G401.6 (cell line): ENCODE results near the gene IL2RA.
"Not testable (repeated sequence)": the region's sequence is repeated elsewhere in the genome, so short reads cannot be mapped to it uniquely, and the experiment has no call there.

Experiments used
- FAIRE-seq: peaks from 2 replicates; lab custom pipeline; 2012; peaks lifted over from hg19 to GRCh38; lab: Jason Lieb, UNC

The IL2RA gene

DNA sequence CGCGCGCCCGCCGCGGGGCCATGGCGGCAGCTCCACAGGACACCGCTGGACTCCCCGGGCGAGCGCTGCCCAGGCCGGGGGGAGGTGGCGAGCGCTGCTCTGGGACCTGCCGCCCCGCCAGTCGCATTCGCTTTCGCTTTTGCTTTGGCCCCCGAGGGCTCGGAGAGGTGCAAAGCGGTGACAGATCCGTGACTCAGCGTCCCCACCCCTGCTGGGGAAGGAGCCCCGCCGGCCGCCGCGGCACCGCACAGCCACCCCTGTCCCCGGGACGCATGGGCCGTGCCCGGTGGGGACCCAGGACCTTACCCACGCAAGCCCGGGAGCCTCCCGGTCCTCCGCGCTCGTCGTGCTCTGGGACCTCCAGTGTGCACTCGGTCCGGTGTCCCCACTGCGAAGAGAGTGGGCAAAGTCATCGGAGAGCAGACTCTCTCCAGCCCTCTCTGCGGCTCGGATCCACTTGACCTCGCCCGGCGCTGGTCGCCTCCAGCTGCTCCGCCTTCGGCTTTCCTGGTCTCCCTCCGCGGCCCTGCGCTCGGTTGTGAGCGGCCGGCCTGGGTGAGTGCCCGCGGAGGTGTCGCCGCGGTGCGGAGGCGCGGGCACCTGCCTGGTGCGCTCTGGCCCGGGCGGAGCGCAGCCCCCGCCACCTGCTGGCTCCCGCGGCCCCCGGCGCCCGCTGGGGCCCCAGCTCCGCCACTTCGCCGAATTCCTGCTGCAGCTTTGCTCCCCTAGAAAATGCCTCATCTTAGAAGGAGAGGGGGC lies 84.5 kb downstream of the IL2RA start, which contains the start of gene IL15RA:
Gene IL15RA, minus strand, starts transcription at position 73 of the 759 bp plus-strand sequence. Its CDS starts 51 bp downstream, at position 22.
- FAIRE-seq, result no peak

DNA sequence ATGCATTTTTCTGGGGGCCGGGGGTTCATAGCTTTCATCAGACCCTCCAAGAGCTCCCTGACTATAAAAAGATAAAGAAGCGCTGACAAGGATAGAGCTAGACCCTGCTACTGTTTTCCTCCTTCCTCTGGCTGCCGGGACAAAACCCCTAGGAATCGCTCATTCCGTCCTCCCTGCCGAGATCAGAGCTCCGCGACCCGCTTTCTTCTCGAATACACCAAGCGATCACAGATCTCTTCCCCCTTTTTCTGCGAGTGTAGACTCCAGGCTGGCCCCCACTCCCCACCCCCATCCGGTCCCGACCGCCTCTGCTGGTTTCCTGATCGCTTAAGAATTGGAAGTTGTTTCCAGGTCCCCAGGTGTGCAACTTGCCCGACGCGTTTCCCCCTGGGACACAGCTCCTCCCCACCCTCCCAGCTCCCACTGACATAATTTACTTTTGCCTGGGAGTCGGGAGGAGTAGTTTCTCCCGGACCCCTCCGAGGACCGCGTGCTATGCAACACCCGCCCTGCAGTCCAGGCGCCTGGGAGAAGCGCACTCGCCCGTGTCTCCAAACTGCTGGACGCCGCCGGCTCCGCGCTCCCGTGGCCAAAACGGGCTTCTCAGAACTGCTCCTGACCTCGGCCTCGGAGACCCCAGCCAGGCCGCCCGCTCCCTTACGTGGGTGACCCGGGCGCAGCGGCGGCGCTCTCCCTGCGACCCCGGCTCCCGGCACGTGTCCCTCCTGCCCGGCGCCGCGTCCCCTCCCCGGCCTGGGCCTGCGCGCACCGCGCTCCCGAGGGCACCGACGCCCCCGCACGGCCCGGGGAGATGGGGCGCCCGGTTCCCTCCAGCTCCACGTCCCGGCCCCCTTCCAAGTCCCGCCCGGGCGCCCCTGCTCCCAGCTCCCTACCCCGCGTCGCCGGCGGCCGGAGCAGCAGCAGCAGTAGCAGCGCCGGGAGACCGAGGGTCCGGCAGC lies 85.4 kb downstream of the IL2RA start:
- no peak for FAIRE-seq

DNA sequence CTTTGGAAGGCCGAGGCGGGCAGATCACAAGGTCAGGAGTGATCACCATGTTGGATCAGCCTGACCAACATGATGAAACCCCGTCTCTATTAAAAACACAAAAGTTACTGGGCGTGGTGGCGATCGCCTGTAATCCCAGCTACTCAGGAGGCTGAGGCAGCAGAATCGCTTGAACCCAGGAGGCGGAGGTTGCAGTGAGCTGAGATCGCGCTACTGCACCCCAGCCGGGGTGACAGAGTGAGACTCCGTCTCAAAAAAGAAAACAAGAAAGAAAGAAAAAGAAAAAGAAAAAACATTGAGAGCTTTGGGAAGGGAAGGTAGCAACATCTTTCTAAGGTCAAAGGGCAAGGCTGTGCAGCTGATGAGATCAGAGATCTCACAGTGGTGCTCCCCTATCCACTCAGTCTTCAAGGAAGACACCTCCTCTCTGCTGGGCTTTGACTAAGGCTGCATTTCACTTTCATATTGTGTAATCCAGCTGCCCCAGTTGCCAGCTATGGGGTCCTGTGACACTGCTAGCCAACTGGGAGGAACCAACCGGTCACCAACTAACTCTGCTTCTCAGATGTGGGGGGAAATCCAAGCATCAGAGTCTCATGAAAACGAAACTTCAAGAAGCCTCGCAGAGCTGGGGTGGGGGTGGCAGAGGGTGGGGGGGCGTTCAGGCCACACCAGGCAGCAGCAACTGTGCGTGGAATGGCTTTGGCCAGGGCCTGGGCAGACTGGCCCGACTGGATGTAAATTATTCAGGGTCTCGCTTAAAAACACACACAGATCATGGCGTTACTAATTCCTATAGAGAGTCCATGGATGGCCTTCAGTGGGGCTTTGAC lies 86.3 kb downstream of the IL2RA start:
- FAIRE-seq, result no peak

DNA sequence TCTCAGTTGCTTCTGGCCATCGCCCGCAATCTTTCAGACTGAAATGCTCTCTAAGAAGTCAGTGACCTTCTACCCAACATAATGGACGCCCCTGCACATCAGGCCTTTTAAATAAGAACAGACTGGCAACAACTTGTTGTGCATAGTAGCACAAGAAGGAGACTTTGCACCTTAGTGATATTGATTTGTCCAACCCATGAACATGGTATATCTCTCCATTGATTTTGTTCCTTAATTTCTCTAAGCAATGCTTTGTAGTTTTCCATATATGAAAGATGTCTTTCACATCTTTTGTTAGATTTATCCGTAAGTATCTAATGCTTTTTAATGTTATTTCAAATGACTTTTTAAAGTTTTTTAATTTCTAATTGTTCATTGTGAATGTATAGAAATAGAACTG lies 89.1 kb downstream of the IL2RA start:
- FAIRE-seq, result no peak

DNA sequence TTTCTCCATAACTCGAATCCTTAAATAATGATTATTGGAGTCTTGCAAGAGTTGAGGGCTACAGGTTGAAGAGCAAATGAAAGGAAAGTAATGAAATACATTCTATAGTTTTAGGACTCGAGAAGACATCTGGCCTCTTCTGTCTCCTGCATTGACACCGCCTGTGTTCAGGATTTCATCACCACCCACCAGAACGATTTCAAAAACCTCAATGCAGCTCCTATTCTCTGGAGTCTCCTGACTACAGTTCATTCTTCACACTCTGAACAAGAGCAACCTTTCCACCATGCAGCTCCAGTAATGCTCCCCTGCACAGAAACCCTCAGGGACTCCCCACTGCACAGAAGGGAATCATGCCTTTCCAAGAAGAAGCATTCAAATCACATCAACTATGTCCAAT lies 90.3 kb downstream of the IL2RA start:
- FAIRE-seq, result no peak

DNA sequence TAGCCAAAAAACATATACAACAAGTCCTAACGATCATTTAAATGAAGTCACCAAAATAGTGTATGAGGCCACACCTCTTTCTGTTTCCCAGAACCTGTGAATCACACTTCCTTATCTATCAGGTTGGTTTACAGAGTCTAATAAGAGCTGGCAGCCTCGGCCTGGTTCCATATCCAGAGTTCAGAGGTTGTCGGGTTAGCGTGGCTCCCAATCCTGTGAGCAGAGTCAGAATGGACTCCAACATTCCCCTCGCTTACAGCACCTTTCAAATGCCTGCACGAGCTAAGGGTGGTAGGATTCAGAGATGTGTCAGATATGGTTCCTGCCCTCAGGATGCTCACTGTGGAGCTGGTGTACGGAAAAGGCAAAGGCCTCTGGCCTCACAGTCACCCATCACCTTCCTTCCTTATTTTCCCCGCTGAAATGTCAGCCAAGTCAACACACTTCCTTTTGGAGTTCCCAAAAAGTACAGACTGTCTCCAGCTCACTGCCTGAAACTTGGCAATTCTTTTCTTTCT lies 90.8 kb downstream of the IL2RA start:
- FAIRE-seq, result no peak

DNA sequence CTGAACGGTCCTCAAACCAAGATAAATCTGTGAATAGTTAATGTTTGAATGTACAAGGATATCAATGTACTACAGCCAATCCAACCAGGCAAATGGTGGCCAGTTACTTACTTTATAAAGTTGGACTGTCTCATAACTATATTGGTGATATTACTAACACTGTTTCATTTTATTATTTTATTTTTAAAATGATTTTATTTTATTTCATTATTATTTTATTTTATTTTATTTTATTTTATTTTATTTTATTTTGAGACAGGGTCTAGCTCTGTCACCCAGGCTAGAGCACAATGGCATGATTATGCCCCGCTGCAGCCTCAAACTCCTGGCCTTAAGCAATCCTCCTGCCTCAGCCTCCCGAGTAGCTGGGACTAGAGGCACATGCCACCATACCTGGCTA lies 91.6 kb downstream of the IL2RA start:
- FAIRE-seq, result no peak

DNA sequence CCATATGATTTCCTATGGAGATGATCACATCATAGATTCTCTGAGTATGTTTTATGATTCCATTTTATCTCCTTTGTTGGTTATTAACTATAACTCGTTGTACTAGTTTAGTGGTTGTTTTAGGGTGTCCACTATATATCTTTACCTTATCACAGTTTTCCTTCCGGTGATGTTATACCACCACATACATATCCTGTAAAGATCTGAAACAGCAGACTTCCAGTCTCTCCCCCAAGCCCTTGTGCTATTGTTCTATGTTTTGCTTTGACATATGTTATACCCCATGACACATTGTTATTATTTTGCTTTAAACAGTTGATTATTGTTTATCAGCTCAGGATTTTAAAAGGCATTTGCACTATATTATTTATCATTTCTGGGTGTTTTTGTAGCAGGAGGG lies 92.1 kb downstream of the IL2RA start:
- FAIRE-seq, result no peak

DNA sequence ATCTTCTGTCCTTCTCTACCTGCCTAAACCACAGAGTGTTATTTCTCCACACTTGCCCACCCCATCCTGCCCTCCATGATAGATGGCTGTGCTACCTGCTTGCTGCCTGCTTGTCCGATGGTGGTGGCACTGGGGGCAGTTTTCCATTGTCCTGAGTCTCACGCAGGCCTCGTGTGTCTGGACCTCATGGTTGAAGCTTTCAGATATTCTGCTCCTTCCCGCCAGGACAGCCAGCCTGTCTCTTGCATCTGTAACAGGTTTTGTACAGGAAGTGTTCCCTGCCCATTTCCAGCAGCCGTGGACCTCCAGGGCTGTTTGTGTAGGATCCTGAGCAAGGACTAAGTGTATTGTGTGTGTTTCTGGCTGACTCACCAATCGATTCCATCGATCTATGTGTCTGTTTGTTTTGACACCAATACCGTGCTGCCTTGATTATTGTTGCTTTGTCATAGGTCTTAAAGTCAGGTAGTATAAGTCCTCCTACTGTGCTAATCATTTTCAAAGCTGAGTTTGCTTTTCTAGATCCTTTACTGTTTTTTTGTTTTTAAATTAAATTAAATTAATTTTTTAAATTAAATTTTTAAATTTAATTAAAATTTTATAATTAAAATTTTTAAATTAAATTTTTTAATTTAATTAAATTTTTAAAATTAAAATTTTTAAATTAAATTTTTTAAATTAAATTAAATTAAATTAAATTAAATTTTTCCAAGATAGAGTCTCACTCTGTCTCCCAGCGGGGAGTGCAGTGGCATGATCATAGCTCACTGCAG lies 93.3 kb downstream of the IL2RA start:
- peak; percentile 92 for FAIRE-seq

DNA sequence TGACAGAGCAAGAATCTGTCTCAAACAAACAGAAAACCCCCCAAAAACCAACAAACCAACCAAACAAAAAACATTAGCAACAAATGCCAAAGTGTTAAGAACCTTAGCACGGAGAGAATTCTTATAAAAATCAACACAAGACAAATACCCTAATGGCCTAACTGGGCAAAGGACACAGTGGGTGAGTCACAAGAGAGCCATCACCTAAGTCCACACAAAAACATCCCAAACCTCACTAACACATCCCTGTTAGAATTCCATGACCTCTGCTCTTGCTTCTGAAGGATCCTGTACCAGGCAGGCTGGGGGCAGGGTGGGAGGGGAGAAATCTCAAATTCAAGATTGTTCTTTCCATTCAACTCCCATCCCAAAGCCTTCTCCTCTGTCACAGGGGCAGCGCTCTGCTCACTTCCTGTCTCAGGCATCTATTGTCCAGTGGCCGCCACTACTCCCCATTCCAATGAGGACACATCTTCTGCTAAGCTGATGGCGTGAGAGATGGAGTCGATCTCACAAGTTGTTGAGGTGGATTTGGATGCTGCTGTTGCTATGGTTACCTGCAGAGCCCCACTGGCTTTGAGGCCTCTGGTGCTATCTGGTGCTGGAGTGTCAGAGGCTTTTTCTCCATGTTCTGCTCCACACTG lies 94.0 kb downstream of the IL2RA start:
- FAIRE-seq, result no peak

DNA sequence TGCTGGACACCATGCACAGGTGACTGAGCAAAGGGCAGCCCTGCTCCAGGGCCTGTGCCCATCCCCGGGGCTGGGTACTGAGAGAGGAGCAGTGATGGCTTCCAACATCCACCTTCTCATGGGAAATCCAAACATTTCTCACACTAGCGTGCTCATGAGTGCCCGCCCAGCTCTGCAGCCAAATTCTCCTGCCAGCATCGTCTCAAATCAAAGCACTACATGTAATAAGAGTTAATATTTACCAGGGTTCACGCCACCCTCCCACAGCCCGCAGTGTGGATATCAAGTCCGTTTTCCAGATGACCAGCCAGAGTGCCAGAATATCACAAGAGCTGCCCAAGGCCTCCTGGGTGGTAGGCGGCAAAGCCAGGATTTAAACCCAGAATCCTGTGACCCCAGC lies 96.9 kb downstream of the IL2RA start:
- no peak for FAIRE-seq

DNA sequence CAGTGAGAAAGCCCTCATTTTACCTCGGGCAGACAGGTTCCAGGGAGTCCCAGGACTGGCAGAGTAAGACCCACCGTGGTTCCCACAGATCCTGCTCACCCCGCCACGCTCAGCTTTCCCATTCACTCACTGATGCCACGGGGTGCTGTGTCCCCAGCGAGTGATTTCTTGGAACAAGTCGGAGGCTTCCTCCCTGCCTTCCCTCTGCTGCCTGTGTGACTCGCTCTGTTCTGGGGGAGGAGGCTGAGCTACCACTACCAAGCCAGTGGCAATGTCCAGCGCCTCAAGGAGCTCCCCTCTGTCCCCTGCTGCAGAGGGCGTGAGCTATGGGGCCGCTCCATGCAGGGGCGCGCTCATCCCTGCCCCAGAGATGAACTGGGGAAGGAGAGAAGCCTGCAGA lies 97.4 kb downstream of the IL2RA start:
- no peak for FAIRE-seq

DNA sequence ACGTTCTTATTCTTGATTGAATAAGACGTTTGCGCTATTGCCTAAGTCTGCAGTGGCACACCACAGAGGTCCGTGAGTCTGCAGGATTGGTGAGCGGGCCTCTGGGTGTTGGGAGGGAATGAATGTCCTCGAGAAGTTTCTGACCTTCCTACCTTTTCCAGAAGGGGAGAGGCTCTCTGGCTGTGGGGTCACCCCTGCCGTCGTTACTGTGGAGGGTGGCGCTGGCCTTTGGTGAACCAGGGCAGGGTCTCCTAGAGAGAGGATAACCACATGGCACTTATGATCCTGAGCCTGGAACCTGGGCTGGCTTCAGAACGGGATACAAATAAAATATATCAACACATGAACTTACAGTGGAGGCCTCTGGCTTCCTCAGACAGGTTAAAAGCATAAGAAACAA lies 98.6 kb downstream of the IL2RA start:
- FAIRE-seq, result no peak

DNA sequence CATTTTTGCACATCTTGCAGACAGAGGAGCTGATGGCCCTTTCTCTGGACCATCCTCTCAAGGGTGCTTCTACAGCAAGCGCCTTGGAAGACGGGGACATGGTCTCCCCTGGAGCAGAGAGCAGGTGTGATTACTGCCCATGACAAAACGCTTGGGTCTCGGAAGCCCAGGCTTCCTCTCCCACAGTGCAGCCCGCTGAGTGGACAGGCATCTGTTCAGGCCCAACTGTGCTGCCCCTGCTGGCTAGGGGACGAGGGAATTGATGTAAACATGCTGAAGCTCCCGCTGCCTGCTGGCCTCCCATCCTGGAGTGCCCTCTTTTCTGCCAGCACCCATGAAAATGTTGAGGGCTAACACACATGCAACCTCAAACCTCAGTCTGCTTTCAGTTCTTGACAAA lies 99.1 kb downstream of the IL2RA start:
- FAIRE-seq, result no peak

DNA sequence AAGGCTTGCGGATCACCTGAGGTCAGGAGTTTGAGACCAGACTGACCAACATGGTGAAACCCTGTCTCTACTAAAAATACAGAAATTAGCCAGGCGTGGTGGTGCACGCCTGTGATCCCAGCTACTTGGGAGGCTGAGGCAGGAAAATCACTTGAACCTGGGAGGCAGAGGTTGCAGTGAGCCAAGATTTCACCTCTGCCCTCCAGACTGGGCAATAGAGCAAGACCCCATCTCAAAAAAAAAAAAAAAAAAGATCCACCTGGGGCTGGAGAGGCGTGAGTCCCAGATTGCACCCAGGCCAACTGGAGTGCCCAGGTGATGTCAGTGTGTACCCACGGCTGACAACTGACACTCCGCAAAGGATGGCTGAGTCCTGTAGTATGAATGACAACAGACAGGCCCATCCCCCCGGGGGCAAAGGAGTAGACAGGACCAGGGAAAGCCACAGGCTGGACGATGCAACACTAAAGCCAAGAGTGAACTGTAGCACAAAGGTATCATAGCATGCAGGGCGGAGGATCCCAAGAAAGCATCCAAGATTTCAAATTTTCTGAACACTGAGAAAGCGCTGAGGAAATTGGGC lies 99.7 kb downstream of the IL2RA start:
- not testable (repeated sequence) for FAIRE-seq

DNA sequence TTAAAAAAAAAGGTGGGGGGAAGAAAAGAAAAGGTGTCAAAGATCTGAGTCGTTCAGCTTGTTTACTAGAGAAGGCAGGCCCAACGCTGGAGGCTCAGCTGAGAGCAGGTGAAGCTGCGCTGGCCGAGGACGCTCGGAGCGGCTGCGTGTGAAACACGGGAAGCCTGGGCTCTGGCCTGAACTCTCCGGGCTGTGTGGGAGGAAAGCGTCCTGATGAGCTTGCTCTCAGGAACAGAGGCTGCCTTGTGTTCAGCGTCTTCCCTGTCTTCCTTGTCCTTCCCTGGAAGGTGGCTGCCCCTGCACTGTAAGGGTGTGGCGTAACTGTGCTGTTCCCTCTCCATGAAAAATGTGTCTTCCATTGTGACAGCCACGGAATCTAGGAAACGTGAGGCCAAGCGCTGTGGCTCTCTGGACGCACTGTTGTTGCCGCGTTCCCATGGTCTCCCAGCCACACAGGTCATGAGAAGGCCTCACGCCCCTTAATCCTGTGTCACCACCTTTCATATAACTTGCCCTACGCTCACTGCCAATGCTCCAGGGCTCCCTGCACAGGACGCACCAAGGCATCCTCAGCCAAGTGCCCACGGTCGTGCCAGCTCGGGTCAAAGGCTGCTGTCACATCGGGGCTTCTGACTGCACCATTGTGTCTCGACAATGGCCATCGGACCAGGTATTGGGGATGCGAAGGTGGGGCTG lies 100.6 kb downstream of the IL2RA start:
- no peak for FAIRE-seq

DNA sequence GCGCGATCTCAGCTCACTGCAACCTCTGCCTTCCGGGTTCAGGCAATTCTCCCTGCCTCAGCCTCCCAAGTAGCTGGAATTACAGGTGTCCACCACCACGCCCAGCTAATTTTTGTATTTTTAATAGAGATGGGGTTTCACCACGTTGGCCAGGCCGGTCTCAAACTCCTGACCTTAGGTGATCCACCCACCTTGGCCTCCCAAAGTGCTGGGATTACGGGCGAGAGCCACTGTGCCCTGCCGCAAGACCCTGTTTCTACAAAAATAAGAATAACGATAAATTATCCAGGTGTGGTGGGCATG lies 101.2 kb downstream of the IL2RA start:
- not testable (repeated sequence) for FAIRE-seq
